WI38 (cell line): ENCODE data around the gene MYBPHL.

Source experiments
- H3K4me3 ChIP-seq: 2 replicates; pipeline ENCODE4 v1.5.1; 2011; ENCODE audit warnings: low read depth, mild to moderate bottlenecking, control low read depth, low read length
- TF ChIP-seq, protein P1 (sequence below): IDR thresholded peaks from 2 replicates; pipeline ENCODE4 v1.5.1; 2012; ENCODE audit warnings: low read depth, mild to moderate bottlenecking, control low read depth, low read length

MYBPHL gene

GRCh38 chr1:109341944-109342930 is 35.4 kb upstream of the MYBPHL start:
- H3K4me3 ChIP-seq = no peak overlapping the region
- TF ChIP-seq, protein P1, sequence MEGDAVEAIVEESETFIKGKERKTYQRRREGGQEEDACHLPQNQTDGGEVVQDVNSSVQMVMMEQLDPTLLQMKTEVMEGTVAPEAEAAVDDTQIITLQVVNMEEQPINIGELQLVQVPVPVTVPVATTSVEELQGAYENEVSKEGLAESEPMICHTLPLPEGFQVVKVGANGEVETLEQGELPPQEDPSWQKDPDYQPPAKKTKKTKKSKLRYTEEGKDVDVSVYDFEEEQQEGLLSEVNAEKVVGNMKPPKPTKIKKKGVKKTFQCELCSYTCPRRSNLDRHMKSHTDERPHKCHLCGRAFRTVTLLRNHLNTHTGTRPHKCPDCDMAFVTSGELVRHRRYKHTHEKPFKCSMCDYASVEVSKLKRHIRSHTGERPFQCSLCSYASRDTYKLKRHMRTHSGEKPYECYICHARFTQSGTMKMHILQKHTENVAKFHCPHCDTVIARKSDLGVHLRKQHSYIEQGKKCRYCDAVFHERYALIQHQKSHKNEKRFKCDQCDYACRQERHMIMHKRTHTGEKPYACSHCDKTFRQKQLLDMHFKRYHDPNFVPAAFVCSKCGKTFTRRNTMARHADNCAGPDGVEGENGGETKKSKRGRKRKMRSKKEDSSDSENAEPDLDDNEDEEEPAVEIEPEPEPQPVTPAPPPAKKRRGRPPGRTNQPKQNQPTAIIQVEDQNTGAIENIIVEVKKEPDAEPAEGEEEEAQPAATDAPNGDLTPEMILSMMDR = no peak

GRCh38 chr1:109338608-109339007 is 31.8 kb upstream of the MYBPHL start:
- TF ChIP-seq, protein P1 = no peak
- no peak overlapping the region for H3K4me3 ChIP-seq

- TF ChIP-seq, protein P1 = no peak
- H3K4me3 ChIP-seq = no peak overlapping the region
Observed at GRCh38 chr1:109338091-109338490, 31.3 kb upstream of the MYBPHL start.

DNA sequence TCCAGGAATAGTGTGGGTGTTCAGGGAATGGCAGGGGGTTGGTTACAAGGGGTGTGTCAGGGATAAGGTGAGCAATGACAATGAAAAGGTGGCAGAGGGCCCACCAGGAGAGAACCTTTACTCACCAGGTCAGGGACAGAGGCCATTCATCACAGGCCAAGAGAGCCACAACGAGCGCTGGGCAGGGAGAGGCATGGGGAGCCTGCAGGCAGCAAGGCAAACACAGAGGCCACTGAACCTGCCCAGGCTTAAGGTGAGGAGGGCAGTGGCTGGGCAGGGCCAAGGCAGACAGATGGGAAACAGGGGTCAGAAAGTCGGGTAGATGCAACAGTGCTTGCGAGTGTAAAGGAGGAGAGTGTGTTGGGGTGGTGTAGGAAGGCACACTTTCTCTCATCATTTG is 28.3 kb upstream of the MYBPHL start:
- TF ChIP-seq, protein P1 = no peak
- no peak overlapping the region for H3K4me3 ChIP-seq

- TF ChIP-seq, protein P1 = no peak
Observed at GRCh38 chr1:109331113-109331512, 24.3 kb upstream of the MYBPHL start.

DNA sequence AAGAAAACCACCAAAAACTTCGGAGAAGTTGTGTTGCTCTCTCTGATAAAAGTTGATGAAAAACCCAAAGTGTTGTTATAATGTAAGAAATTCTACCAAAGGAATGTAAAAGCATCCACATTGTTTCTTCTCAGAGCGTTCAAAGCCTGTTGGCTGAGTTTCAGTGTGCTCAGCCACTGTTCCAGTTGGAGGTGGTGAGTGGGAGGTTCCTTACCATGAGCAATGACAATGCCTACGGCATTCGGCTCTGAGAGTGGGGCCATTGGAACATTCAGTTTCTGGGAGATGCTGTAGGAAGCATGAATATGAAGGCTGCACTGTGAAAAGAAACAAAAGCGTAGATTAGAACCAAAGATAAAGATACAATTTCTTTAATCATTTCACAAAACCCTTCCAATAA is 20.5 kb upstream of the MYBPHL start:
- TF ChIP-seq, protein P1 = no peak
- no peak overlapping the region for H3K4me3 ChIP-seq

More at GRCh38 chr1:109331113-109331512, 24.3 kb upstream of the MYBPHL start:
- no peak overlapping the region for H3K4me3 ChIP-seq

DNA sequence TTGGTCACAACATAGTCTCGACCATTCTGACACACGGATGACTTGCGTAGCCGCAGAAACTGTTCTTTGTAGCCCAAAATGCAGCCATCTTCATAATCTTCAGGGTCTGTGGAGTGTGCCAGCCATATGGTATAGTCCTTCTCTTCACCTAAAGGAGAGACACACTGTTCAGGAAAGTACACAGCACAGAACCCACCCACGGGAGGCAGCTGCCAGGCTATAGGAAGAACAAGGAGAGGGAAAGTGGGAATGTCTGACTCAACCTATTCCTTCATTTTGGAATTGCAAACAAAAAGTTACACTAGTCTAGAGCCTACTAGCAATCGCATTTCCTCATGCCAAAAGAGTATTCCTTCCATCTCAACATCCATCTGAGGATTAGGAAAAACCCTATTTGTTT is 16.2 kb upstream of the MYBPHL start:
- no peak overlapping the region for H3K4me3 ChIP-seq
- TF ChIP-seq, protein P1 = no peak
